22Rv1 (cell line): Measurements from ENCODE around the gene MYO1D.

Experiments
- H3K27ac ChIP-seq: fragments of 450-650 bp; 2 replicates; pipeline ENCODE4 v1.5.1; 2017
- ZFX ChIP-seq: fragments of 450-650 bp; IDR thresholded peaks from 2 replicates; pipeline ENCODE4 v1.6.1; 2017; ENCODE audit warnings: antibody characterized with exemption, borderline replicate concordance
- TF ChIP-seq, protein P1 (sequence below): fragments of 450-650 bp; IDR thresholded peaks from 2 replicates; pipeline ENCODE4 v1.5.1; 2017; ENCODE audit warnings: mild to moderate bottlenecking

Gene MYO1D

DNA sequence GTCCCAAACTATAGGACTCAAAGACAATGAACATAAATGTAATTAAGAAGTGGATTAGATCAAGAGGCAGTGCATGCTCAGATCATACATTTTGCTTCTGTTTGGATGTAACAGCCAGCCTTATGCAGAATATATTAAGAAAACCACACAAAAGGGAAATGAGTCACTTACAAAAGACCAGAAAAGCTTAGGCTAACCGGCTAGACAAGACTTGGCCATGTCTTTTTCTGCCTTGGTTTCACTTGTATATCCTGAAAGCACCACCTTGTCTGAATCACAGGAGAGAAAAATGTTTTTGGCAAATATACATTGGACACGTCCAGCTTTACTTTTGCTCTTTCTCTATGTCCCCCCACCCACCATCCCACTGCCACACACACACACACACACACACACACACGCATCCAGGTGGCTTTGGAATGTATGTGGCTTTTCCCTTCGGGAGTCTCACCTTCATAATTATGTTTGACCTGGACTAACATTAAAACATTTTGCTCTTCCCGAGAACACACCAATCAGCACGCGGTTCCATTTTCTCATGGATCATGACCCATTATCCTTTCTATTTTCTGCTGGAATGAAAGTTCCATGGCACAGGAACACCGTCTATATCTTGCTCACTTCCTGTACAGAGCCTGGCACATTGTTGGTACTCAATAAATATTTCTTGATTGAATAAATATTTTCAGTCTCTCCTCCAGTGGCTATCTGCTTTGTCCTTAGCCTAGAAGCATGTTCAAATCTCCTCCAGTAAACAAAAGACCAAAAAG lies 325.6 kb downstream of the MYO1D start:
- no peak overlapping the region for H3K27ac ChIP-seq

DNA sequence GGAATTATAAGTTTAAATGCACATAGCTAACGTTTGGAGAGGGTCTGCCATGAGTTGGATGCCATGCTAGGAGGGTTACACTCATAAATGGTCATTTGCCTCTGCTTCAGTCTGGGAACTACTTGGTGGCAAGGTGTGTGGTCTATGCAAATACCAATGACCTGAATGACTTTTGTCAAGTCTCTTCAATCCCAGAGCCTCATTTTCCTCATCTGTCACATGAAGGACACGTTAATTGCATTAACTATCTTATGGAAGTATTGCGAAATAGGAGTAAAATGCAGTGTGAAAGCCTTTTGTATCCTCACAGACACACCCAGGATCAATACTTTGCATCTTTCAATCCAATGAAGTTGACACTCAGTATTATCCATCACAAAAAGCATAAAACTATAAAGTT lies 327.4 kb downstream of the MYO1D start:
- TF ChIP-seq, protein P1, sequence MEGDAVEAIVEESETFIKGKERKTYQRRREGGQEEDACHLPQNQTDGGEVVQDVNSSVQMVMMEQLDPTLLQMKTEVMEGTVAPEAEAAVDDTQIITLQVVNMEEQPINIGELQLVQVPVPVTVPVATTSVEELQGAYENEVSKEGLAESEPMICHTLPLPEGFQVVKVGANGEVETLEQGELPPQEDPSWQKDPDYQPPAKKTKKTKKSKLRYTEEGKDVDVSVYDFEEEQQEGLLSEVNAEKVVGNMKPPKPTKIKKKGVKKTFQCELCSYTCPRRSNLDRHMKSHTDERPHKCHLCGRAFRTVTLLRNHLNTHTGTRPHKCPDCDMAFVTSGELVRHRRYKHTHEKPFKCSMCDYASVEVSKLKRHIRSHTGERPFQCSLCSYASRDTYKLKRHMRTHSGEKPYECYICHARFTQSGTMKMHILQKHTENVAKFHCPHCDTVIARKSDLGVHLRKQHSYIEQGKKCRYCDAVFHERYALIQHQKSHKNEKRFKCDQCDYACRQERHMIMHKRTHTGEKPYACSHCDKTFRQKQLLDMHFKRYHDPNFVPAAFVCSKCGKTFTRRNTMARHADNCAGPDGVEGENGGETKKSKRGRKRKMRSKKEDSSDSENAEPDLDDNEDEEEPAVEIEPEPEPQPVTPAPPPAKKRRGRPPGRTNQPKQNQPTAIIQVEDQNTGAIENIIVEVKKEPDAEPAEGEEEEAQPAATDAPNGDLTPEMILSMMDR: no peak
- TF ChIP-seq ZFX: no peak
- no peak overlapping the region for H3K27ac ChIP-seq

More for the DNA sequence above, 325.6 kb downstream of the MYO1D start:
- TF ChIP-seq, protein P1: no peak
- no peak for TF ChIP-seq ZFX

DNA sequence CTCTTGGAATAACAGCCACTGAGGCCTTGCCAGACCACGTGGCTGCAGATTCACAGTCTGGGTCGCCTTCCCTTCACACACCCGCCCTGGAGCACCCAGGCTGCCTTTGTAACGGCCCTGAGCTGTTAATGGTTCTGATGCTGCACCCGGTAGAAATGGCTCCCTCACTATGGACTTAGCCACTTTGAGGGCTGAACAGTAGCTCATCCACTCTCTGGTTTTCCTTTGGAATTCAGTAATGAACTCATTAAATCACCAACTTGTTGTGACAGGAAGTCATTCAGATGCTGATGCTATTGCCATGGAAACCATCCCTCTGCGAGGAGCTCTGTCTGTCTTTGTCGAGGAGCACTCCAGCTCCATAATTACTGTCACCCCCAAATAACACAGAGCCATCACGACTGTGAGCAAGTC lies 330.9 kb downstream of the MYO1D start:
- H3K27ac ChIP-seq: no peak overlapping the region
- TF ChIP-seq ZFX: no peak
- TF ChIP-seq, protein P1: no peak

DNA sequence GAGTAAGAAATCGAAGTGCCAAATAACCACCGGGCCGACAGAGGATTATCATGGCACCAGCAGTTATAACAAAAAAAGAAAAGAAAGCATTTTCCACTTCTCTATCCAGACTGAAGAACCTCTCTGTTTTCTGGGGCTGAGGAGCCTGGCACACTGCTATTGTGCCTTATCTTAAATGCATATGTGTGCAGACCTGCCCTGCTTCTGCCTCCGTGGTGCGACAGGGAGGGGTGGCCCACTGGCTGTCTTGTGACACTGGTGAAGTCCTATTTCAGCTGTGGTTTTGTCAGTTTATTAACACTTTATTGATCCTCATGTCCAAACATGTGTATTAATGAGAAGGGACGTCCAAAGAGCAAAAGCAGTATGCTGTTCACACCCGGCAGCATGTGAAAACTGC lies 334.7 kb downstream of the MYO1D start:
- H3K27ac ChIP-seq: no peak overlapping the region
- TF ChIP-seq, protein P1: no peak
- no peak for TF ChIP-seq ZFX

DNA sequence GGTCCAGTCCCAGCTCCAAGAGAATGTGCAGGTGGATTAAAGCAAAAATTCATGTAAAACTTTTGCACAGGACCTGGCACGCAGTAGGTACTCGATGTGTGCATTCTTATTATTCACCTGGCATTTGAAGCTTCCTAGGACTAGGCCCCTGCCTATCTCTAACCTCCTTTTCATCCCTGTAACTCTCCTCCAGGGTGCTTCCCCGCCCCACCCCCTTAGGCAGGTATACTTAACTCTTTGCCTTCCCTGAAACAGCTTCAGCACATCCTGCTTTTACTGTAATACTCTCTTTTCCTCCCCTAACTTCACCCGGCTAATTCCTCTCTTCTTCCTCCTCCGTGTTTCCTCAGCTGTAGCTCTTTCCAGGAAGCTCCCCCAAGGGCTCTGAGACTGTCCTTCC lies 335.3 kb downstream of the MYO1D start:
- no peak for TF ChIP-seq ZFX
- TF ChIP-seq, protein P1: no peak
- no peak overlapping the region for H3K27ac ChIP-seq

DNA sequence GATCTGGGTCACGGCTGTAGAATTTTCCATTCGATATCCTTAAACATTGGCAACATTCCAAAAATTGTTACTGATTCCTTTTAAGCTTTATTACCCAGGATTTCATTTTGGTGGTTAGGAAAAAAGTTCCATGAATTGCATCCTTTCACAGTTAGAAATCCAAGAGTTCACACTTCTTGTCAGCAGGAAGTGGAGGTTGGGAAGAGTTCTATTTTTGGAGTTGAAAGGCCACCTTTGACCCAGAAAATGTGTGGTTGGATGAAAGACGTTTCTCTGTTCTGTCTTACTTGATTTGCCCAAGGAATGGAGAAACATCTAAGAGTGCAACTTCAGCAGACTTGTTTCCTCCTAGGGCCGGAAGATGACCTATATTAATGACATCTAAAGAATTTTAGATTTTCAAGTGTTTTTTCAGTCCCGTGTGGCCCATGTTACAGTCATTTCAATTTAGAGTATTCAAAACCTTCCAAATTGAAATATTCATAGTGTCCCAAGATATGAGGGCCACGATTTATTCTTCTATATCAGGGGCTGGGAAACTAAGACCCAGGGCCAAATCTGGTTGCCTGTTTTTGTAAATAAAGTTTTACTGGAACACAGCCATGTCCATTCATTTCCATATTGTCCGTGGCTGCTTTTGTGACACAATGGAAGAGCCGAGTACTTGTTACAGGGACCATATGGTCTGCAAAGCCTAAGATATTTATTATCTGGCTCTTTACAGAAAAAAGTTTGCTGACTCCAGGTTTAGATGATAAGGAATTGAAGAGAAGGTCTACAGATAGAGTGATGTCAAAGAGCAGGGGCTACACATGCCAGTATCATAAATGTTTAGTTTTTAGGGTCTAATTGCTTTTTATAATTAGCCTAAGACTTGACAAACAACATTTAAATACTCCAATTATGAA lies 339.9 kb downstream of the MYO1D start:
- TF ChIP-seq, protein P1: no peak
- TF ChIP-seq ZFX: no peak
- no peak overlapping the region for H3K27ac ChIP-seq
